SHP77 treated with DMSO at 0.1 percent for 48 hours (cell line): ENCODE results near the gene DHRS2.
"Not testable (repeated sequence)": the region's sequence is repeated elsewhere in the genome, so short reads cannot be mapped to it uniquely, and the experiment has no call there.

Experiments
- DNase-seq: peaks from one replicate; lab custom pipeline; 2025; lab: John Stamatoyannopoulos, UW

Gene DHRS2, protein sequence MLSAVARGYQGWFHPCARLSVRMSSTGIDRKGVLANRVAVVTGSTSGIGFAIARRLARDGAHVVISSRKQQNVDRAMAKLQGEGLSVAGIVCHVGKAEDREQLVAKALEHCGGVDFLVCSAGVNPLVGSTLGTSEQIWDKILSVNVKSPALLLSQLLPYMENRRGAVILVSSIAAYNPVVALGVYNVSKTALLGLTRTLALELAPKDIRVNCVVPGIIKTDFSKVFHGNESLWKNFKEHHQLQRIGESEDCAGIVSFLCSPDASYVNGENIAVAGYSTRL

DNA sequence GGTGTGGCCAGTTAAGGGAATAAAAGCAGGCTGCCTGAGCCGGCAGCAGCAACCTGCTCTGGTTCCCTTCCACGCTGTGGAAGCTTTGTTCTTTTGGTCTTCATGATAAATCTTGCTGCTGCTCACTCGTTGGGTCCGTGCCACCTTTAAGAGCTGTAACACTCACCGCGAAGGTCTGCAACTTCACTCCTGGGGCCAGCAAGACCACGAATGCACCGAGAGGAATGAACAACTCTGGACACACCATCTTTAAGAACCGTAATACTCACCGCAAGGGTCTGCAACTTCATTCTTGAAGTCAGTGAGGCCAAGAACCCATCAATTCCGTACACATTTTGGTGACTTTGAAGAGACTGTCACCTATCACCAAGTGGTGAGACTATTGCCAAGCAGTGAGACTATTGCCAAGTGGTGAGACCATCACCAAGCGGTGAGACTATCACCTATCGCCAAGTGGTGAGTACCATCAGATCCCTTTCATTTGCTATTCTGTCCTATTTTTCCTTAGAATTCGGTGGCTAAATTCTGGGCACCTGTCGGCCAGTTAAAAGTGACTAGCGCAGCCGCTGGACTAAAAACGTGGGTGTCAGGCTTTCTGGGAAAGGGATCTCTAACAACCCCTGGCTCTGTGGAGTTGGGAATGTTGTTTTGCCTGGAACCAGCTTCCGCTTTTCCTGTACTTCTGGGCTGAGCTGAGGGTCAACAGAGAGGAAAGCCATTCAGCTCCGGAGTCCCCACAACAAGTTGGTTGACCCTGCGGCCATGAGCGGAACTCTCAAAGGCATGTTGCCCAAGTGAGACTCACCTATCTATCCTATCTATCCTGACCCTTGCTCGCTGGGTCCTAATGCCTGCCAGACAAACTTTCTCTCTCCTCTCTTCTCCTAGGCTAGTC lies at the start of gene DHRS2:
Gene DHRS2 (plus strand): TSS at position 48 of the 895 bp plus-strand sequence. CDS start 2,501 bp downstream, outside the sequence.
- DNase-seq: no peak

DNA sequence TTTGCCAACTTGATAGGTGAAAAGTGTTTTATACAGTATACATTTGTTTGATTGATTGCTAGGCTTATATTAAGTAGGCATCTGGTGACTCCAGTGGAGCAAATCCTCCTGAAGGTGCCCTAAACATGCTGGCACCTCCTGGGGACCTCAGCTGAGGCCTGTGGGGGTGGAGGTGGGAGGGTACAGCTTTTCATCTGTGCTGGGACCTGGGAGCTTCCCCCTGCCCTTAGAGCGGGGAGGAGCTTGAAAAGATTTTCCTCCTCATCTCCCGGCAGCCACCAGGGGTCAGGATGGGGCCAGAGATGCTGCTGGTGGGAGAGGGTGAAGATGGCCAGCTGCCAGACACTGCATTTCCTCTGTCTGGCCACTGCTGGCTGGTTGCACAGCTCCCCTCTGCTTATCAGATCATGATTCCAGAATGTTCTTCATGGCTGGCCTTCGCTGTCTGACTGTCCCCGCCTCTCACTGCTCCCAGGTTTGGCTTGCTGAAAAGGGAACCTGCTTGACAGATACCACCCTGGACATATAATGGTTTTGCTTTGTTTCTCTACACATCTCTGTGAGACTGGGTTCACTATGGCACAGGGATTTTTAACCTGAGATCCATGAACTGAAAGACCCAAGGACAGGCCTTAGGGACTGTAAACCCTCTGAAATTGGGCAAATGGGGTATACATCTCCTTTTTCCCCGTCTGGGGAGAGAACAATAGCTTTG lies 47.1 kb upstream of the DHRS2 start:
- peak; percentile 90 for DNase-seq

DNA sequence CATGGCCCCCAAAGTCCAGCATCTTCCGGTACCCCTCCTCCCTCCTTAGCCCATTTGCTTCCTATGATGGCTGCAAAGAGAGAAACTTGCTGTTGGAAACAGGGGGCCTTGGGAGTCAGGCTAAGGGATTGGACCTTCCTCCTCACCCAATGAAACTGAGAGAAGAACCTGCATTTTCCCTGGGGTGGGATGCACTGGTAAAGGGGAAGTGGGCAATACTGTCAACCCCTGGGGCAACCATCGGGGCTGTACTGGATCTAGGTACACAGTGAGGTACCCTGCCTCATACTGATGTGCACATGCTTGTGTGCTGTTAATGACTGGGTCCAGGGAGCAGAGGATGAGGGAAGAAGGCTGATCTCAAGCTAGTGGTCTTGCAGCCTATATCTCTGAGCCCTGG lies 46.6 kb upstream of the DHRS2 start:
- DNase-seq: no peak

DNA sequence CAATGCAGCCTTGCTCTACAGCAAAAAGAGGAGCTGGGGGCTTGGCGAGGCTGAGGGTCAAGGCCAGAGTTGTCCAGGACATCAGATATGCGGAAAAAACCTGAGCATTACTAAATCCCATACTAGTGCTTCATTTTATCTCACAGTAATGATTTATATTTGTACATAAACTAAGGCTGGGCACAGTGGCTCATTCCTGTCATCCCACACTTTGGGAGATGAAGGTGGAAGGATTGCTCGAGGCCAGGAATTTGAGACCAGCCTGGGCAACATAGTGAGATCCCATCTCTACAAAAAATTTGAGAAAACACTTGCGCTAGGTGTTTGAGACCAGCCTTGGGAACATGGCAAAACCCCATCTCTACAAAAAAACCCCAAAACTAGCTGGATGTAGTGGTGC lies 46.0 kb upstream of the DHRS2 start:
- no peak for DNase-seq

DNA sequence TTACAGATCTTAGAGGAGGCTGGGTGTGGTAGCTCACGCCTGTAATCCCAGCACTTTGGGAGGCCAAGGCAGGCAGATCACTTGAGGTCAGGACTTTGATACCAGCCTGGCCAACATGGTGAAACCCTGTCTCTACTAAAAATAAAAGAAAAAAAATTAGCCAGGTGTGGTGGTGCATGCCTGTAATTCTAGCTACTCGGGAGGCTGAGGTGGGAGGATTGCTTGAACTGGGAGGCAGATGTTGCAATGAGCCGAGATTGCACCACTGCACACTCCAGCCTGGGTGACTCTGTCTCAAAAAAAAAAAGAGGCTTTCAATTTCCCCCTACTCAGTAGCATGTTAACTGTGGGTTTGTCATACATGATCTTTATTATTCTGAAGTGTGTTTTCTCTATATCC lies 42.0 kb upstream of the DHRS2 start:
- not testable (repeated sequence) for DNase-seq

DNA sequence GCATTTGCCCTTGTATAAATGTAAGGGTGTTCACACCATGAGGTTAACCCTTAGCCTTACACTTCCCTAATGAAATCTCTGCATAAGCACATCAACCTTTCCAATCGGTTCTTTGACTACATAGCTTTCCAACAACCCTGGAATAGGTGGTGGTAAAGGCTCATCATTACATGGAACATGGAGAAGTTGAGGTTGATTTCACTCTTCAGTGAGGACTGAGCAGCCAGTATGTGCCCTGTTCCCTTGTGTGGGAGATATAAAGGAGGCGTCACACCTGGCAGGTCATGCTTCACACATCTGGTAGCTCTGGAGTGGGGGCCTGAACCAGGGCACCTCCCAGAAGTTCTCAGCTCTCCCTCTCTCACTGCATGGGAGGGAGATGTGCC lies 35.8 kb upstream of the DHRS2 start:
- DNase-seq: no peak

DNA sequence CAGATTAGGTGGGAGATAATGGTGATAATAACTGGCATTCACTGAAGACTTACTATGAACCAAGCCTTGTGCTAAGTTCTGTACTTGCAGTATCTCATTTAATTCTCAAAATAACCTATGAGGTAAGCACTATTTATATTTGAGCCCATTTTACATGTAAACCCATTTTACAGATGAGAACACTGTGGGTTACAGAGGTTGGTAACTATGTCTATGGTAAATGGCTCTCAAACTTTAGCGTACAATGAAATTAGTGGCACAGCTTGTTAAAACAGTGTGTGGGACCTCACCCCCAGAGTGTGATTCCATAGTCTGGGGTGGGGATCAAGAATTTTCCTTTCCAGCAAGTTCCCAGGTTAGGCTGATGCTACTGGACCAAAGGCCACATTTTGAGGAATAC lies 35.4 kb upstream of the DHRS2 start:
- DNase-seq: no peak

DNA sequence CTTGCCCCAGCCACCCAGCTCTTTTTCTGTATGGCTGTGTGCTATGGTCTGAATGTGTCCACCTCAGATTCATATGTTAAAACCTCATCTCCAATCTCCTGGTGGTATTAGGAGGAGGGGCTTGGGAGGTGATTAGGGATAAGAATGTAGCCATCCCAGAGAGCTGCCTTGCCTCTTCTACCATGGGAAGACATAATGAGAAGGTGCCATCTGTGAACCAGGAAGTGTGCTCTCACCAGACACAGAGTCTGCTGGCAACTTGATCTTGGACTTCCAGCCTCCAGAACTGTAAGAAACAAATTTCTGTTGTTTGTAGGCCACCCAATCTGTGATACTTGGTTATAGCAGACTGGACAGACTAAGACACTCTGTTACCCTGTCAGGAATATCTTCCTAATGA lies 34.7 kb upstream of the DHRS2 start:
- DNase-seq: no peak

DNA sequence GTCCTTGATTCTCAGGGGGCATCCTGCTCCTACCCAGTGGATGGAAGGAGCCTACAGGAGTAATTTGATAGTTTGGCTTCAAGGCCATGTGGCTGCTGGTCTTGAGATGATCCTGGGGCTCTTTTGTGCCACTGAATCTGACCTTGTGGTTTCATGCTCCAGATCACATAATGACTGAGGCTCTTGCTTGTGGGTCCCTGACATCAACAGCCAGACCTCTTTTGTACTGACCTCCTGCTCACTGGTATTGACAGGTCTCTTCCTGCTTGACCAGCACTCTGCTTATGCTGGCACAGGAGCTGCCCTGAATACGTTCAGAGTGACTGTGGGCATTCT lies 34.4 kb upstream of the DHRS2 start:
- no peak for DNase-seq

DNA sequence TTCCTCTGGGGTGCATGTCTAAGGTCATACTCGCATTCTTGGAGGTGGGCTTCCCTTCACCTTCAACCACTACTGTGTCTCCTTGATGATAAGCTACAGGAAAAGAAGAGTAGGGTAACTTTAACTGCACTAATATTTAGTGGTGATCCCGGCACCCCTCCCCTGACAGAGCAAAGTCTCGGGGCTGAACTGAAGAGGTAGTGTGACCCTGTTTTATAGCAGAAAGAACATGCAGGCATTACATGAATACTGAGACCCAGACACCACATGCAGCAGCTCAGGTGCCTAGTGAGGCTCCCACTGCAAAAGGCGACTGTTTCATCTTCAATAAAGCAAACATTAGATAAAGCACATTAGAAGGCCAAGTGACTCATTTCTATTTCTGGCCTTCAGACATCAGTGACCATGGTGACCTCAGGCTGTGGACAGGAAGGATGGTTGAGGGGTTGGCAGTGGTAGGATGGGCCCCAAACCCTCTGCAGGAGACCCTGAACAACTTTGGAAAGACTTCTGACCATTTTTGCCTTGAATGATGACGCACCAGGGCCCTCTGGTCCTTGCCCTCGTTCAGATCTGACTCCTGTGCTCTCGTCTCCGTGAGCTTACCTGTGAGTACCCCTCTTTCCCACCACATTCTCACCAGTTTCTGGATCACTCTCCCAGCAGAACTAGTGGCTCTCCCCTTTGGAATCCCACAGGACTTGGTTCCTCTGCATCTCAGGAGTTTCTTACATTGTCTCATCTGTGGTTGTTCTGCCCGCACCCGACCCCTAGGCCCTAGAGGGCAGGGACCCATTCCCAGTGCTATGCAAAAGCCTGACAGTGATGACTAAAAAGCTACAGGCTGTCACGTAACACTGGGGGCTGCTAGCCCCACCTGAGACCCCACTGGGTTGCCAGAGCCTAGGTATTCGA lies 33.7 kb upstream of the DHRS2 start:
- DNase-seq: no peak

DNA sequence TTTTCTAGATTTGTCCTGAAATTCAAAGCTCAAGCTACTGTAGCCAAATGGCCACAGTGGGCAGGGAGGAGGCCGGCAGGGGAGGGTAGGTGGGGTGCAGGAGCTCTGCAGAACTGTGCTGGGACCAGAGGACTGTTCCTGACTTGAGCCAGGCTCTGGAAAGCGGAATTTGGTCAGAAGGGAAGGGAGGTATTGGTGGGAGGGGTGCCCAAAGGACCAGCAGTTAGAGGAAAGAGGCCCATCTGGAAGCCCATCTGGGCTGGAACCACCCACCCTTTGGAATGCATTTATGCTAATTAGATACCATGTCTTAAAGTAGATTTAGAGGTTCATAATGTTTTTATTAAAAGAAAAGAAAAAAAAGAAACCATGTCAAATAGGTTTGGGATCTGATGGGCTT lies 33.1 kb upstream of the DHRS2 start:
- DNase-seq: no peak

DNA sequence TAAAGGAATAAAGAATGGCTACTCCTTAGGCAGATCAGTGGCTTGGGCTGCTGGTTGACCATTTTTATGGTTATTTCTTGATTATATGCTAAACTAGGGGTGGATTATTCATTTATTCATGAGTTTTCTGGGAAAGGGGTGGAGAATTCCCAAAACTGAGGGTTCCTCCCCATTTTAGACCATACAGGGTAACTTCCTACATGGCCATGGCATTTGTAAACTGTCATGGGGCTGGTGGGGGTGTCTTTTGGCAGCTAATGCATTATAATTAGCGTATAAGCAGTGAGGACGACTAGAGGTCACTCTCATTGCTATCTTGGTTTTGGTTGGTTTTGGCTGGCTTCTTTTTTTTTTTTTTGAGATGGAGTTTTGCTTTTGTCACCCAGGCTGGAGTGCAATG lies 32.0 kb upstream of the DHRS2 start:
- no peak for DNase-seq

DNA sequence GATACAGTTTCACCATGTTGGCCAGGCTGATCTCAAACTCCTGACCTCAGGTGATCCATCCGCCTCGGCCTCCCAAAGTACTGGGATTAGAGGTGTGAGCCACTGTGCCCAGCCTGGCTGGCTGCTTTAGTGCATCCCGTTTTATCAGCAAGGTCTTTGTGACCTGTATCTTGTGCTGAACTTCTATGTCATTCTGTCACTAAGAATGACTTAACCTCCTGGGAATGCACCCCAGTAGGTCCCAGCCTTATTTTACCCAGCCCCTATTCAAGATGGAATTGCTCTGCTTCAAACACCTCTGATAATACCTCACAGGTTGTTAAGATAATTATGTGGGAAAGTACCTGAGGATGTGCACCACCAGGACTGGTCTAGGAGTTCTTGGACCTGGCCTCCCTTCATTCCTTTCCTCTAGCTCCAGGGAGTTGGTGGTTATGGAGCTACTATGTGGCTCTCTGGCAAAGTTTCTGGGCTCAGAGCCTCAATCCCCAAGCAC lies 31.4 kb upstream of the DHRS2 start:
- no peak for DNase-seq

DNA sequence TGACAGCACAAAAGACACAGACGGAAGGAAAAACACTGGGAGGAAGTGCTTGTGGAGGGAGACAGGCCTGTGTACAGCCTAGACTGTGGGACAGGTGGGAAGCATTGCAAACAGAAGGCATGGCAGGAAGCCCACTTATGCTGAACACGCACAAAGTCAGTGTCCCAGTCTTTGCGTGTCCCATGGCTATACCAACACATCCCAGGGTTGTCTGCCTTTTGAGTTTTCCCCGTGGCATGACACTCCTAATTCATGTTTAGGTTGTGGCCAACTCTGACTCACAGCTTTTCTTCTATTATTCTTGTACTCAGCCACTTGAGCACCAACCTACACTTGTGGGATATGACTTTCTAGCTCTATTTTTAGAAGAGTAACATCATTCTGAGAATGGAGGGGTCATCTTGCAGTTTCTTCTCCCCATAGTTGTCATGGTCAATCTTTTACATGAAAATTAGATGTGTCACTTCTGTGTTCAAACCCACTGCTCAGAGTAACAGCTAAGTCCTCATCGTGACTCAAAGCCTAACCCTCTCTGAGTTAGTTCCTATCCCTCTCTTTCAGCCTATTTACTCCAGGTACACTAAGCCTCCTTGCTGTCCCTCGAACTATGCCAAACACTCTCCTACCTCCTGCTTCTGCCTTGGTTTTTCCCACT lies 30.1 kb upstream of the DHRS2 start:
- no peak for DNase-seq

DNA sequence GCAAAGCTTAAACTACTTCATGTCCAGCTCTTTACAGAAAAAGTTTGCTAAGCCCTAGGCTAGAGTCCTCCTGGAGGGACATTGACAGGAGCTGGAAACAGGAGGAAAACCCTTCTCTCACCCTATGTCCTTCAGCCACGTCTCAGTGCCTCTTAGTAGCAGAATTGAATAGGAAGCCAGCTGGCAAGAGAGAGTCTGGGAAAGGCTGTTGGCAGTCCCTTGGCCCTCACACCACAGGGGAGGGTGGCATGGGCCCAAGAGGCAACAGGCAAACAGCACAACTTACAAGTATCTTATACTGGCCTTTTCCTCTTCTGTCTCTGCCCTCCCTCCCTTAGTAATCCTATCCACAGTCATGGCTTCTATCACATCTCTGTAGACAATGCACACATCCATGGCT lies 27.7 kb upstream of the DHRS2 start:
- no peak for DNase-seq

DNA sequence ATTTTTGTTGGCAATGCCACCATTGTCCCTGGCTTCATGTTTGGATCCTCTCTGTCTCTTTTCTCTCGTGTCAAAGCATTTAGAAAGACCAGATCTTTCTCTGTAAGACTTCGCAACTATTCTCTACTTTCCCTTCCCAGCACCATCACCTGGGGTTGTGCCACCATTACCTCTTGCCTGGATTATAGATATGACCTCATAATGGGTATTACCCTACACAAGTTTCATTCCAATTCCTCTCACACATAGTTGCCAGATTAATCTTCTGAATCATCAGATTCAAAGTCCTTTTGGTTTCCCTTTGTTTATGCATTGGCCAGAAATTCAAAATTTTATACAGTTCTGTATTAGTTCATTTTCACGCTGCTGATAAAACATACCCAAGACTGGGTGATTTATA lies 27.2 kb upstream of the DHRS2 start:
- DNase-seq: no peak

DNA sequence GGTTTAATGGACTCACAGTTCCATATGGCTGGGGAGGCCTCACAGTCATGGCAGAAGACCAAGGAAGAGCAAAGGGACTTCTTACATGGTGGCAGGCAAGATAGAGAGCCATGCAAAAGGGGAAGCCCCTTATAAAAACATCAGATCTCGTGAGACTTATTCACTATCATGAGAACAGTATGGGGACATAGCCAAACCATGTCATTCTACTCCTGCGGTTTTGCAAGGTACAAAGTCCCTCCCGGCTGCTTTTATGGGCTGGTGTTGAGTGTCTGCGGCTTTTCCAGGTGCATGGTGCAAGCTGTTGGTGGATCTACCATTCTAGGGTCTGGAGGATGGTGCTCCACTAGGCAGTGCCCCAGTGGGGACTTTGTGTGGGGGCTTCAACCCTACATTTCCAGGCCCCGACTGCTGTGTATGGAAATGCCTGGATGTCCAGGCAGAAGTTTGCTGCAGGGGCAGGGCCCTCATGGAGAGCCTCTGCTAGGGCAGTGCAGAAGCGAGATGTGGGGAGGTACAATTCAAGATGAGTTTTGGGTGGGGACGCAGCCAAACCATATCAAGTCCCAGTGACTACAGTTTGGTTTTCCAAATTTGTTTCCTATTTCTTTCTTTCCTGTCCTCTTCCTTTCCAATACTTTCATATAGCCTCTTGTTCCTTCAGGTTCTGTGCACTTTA lies 26.6 kb upstream of the DHRS2 start:
- not testable (repeated sequence) for DNase-seq

DNA sequence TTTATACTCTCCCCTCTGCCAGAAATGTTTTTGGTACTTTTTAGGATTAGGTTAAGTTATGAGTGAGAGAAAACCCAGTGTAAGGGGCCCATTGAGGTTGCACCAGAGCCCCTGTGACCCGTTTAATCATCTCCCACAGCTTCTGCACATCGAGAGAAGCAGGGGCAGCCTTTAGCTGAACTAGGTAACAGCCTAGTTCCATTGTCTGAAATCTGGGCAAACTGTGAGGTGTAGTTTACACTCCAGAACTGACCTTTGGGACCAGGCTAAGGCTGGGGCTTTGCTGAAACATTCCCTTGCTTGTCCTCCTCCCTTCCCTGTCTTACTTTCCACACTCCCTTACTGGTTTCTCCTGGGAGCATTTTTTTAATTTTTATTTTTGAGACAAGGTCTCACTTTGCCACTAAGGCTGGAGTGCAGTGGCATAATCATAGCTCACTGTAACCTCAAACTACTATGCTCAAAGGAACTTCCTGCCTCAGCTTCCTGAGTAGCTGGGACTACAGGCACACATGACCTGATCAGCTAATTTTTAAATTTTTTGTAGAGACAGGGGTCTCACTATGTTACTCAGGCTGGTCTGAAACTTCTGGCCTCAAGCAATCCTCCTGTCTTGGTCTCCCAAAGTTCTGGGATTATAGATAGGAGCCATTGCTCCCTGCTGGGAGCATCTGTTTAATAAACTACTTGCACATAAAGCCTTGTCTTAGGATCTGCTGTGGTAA lies 25.9 kb upstream of the DHRS2 start:
- DNase-seq: no peak

DNA sequence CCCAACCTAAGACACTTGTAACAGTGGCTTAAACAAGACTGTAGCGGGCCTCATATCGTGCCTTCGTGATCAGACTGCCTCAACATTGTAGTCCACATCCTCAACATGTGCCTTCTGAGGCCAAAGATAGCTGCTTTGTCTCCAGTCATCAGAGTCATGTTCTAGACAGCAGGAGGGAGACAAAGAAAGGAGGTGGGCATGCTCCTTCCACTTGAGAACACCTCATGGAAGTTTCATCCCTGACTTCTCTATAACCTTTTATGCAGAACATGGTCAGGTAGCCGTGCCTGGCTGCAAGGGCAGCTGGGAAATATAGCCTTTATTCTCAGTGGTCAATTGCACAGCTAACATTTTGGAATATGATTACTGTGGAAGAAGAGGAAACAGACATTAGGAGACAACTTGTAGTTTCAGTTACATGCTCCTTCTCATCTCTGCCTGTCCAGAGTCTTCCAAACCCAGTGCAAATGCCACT lies 25.3 kb upstream of the DHRS2 start:
- no peak for DNase-seq

DNA sequence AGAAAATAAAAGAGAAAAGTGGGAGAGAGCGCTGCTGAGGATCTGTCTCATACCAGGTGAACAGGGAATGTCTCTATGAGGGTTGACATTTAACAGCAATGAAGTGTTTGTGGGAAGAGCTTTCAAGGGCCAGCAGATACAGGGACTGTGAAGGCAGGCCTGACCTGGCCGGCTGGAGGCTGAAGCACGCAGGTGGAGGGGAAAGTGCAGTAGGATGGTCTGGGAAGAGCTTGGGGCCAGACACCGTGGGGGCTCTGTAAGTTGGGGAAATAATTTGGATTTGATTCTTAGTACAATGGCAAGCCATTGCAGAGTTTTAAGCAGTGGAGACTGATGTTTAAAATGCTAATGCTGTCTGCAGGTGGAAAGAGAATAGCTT lies 23.8 kb upstream of the DHRS2 start:
- DNase-seq: no peak
